ENCODE measurements around the gene LUC7L2. TPM values are rescaled to one million over a fixed set of nuclear protein-coding genes. Genes with fewer than 3 reads are reported as not detected.

Gene LUC7L2
- total RNA-seq, 1 experiment from 2014 or later: 111 TPM

DNA sequence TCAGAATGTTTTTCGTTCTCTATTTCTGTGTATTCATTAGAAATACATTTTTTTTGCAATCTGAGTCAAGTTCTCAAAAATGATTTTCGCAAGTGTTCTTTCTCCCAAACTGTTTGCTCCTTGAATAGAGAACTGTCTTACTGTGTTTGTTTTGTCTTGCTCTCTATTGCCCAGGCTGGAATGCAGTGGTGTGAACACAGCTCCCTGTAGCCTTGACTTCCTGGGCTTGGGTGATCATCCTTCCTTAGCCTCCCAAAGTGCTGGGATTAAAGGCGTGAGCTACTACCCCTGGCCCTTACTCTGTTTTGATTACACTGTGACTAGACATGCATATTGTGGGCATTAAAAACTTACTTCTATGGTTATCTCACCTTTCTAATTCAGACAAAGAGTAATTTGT, 56.7 kb downstream of the LUC7L2 start:
- ChIA-PET CTCF (no interaction called here), POLR2A (ENCODE audit: unreplicated experiment) (no interaction called here)
- Histone ChIP-seq H3K27me3 (ENCODE audit: insufficient read depth, low read depth) (no peaks in the 10 kb centered on the region), H4K20me1 (ENCODE audit: insufficient read depth) (peaks cover 17% of the 10 kb centered on the region), H3K9me3 (ENCODE audit: insufficient read depth, low read depth) (no peaks in the 10 kb centered on the region), H3K9me2 (ENCODE audit: insufficient read depth) (no peaks in the 10 kb centered on the region), H3K36me3 (ENCODE audit: low read depth) (peaks cover 46% of the 10 kb centered on the region), H3K27ac (no peak overlapping the region), H3K4me2 (no peak overlapping the region), H3F3A (ENCODE audit: insufficient read depth, low read depth) (0 out of 2 replicates have a peak, but pooled peaks cover 6% of the 10 kb centered on the region), H2AFZ (no peak overlapping the region), H3K79me2 (ENCODE audit: low read depth) (no peaks in the 10 kb centered on the region), H3K4me1 (replicated peaks; ENCODE audit: insufficient read depth) (no peaks in the 10 kb centered on the region), H3K4me3 (no peak overlapping the region)
- TF ChIP-seq EZH2 (IDR thresholded peaks at IDR 0.05; ENCODE audit: low read depth): no peak
- TF ChIP-seq, protein P1, sequence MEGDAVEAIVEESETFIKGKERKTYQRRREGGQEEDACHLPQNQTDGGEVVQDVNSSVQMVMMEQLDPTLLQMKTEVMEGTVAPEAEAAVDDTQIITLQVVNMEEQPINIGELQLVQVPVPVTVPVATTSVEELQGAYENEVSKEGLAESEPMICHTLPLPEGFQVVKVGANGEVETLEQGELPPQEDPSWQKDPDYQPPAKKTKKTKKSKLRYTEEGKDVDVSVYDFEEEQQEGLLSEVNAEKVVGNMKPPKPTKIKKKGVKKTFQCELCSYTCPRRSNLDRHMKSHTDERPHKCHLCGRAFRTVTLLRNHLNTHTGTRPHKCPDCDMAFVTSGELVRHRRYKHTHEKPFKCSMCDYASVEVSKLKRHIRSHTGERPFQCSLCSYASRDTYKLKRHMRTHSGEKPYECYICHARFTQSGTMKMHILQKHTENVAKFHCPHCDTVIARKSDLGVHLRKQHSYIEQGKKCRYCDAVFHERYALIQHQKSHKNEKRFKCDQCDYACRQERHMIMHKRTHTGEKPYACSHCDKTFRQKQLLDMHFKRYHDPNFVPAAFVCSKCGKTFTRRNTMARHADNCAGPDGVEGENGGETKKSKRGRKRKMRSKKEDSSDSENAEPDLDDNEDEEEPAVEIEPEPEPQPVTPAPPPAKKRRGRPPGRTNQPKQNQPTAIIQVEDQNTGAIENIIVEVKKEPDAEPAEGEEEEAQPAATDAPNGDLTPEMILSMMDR (conservative IDR thresholded peaks at IDR 0.05): no peak
- BruUV-seq (replicated peaks): no TSS peak
- intact Hi-C loops (cut with micrococcal nuclease; ENCODE audit: unreplicated experiment): loop anchor here (5.0 kb wide), 1 partner anchor 44 kb away; no protein-coding TSS in a partner anchor
- no peak for DNase-seq

- POLR2A ChIA-PET (ENCODE audit: unreplicated experiment): interaction anchor here (0.8 kb wide), 1 partner anchor 8 kb away, joined by 11 read pairs; no protein-coding TSS in a partner anchor
- TF ChIP-seq, protein P1 (conservative IDR thresholded peaks at IDR 0.05): no peak
- no peak for TF ChIP-seq EZH2 (IDR thresholded peaks at IDR 0.05; ENCODE audit: low read depth)
- BruUV-seq (replicated peaks): no TSS peak
Measured at GRCh38 chr7:139417478-139417877, 57.8 kb downstream of the LUC7L2 start.

GRCh38 chr7:139421123-139421522, 61.4 kb downstream of the LUC7L2 start:
- Histone ChIP-seq H2AFZ (no peak overlapping the region), H3K4me1 (replicated peaks; ENCODE audit: insufficient read depth) (no peaks in the 10 kb centered on the region), H3K4me3 (no peak overlapping the region), H4K20me1 (ENCODE audit: insufficient read depth) (peaks cover 22% of the 10 kb centered on the region), H3K27ac (no peak overlapping the region), H3K9me3 (ENCODE audit: insufficient read depth, low read depth) (no peaks in the 10 kb centered on the region), H3K27me3 (ENCODE audit: insufficient read depth, low read depth) (no peaks in the 10 kb centered on the region), H3K79me2 (ENCODE audit: low read depth) (0 out of 2 replicates have a peak, but pooled peaks cover 4% of the 10 kb centered on the region), H3F3A (ENCODE audit: insufficient read depth, low read depth) (peaks cover 11% of the 10 kb centered on the region; the same call in 1 of the 2 replicates), H3K36me3 (ENCODE audit: low read depth) (peaks cover 46% of the 10 kb centered on the region), H3K4me2 (no peak overlapping the region), H3K9me2 (ENCODE audit: insufficient read depth) (no peaks in the 10 kb centered on the region)
- TF ChIP-seq, protein P1 (conservative IDR thresholded peaks at IDR 0.05): no peak
- no peak for TF ChIP-seq EZH2 (IDR thresholded peaks at IDR 0.05; ENCODE audit: low read depth)
- BruUV-seq (replicated peaks): no TSS peak
- POLR2A ChIA-PET (ENCODE audit: unreplicated experiment): no interaction called here
- CTCF ChIA-PET: no interaction called here
- intact Hi-C loops (cut with micrococcal nuclease; ENCODE audit: unreplicated experiment): loop anchor here (5.0 kb wide), 1 partner anchor 39 kb away; no protein-coding TSS in a partner anchor
- no peak for DNase-seq

More at GRCh38 chr7:139417478-139417877, 57.8 kb downstream of the LUC7L2 start:
- Histone ChIP-seq H3K9me2 (ENCODE audit: insufficient read depth) (no peaks in the 10 kb centered on the region), H3K4me2 (no peak overlapping the region), H3K79me2 (ENCODE audit: low read depth) (0 out of 2 replicates have a peak, but pooled peaks cover 4% of the 10 kb centered on the region), H3F3A (ENCODE audit: insufficient read depth, low read depth) (0 out of 2 replicates have a peak, but pooled peaks cover 6% of the 10 kb centered on the region), H3K9me3 (ENCODE audit: insufficient read depth, low read depth) (no peaks in the 10 kb centered on the region), H3K4me1 (replicated peaks; ENCODE audit: insufficient read depth) (no peaks in the 10 kb centered on the region), H2AFZ (no peak overlapping the region), H3K36me3 (ENCODE audit: low read depth) (peaks cover 47% of the 10 kb centered on the region), H4K20me1 (ENCODE audit: insufficient read depth) (peaks cover 20% of the 10 kb centered on the region), H3K27ac (no peak overlapping the region), H3K27me3 (ENCODE audit: insufficient read depth, low read depth) (no peaks in the 10 kb centered on the region), H3K4me3 (no peak overlapping the region)
- CTCF ChIA-PET: no interaction called here
- intact Hi-C loops (cut with micrococcal nuclease; ENCODE audit: unreplicated experiment): loop anchor here (5.0 kb wide), 1 partner anchor 45 kb away; no protein-coding TSS in a partner anchor
- DNase-seq: no peak
